ENCODE measurements around the gene KLF6.
"Not testable (repeated sequence)": the region's sequence is repeated elsewhere in the genome, so short reads cannot be mapped to it uniquely, and the experiment has no call there.

KLF6 gene

GRCh38 chr10:3755440-3756359 lies 29.3 kb downstream of the KLF6 start:
- DNase-seq, result peak in 2 of 3 donors; percentile 38 to 46

DNA sequence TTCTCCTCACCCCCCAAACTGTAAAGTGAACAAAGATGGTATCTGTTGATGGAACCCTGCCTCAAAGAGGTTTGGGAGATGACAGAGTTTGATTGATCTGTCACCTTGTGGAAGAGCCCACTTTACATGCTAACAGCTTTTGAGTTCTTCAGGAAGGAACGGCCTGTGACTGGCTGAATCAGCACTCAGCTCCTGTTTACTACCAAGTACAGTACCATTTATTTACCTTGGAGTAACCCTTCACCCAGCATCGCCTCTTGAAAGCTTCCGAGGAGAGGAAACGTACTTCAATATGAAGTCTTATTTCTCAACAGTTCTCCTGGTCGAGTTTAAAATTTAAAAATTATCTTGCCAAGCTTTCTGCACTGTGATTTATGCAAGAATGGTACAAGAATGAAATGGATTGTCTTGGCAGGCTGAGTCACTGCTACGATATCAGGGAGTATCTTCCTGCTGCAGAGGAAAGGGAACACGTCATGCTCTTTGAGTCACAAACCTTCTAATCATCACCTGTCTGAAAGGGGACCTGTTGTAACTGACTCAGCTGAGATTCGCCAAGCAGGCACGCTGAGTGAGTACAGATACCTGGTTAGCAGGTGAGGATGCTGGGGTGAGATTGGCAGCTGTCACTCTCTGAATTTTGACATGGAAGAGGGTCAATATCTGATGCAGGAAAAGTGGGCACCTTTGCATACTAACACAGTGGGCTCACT lies 30.1 kb downstream of the KLF6 start:
- DNase-seq, result peak; percentile 58 to 74 (median 64)

DNA sequence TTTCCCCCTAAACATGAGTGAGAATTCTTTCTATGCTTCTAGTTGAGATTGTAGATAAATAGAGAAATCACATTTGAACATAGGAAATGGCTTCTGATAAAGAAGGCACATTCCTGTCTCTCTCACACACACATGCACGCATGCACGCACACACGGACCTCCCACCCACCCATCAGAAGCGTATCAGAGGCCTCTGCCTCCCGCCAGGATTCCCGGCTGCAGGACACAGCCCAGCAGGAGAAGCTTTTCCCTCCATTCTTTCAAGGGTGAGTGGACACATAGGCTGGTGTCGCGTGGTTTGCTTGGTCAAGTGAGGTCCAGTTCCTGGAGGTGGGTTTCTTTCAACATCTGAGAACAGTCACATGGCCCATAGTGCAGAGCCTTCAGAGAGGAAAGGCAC lies 34.2 kb downstream of the KLF6 start:
- no peak for DNase-seq

GRCh38 chr10:3750006-3750816 lies 34.8 kb downstream of the KLF6 start:
- peak; percentile 64 to 73 (median 68) for DNase-seq

- peak; percentile 87 to 93 (median 92) for DNase-seq
These were observed 35.4 kb downstream of the KLF6 start for GRCh38 chr10:3749600-3749999.

DNA sequence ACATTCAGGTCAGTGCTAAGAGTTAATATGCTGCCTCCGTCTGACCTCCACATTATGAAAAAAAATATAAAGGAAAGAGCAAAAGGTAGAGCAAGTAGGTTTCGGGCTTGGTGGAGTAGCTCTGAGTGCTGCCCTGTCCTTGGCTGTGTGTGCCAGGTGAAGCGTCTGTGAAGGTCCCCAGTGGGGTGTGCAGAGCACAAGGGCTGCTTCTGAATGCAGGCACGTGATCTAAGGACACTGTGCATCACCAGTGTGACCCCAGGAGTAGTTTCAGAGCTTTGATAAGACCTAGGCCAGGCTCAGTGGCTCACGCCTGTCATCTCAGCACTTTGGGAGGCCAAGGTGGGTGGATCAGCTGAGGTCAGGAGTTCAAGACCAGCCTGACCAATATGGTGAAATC lies 36.0 kb downstream of the KLF6 start:
- no peak for DNase-seq

DNA sequence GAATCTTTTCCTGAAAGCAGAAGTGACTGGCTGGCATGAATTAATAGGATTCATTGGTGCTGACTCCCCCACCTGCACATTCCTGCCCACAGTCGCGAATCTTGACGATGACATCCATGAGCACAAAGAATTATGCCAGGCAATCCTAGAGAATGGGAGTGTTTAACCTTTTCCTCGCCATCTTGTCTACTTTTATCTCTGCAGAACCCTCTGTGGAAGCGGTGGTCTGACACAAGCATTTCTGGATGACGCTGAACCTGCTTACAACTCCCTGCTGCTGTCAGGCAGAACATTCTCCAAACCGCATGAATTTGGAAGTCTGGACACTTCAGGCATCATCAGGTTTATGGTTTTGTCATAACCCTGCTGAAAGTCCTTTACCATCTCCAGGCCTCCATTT lies 36.5 kb downstream of the KLF6 start:
- peak in 1 of 3 donors; percentile 48 for DNase-seq

DNA sequence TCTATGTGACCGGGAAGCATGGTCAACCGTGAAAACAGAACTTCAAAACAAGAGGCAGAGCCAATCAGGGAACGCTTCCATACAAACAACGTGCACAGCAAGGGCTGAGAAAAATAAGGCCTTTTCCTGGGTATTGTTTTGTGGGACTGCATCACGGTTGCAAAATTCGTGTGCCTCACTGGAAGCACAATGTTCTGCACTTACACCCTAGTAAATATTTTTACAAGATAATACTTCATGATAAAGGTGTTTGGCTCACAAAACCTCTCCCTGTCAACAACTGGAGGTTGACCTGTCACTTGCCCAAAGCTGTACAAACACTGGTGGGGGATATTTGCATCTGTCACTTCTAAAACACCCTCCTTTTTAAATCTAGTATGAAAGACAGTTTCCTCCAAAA lies 37.0 kb downstream of the KLF6 start:
- no peak for DNase-seq

DNA sequence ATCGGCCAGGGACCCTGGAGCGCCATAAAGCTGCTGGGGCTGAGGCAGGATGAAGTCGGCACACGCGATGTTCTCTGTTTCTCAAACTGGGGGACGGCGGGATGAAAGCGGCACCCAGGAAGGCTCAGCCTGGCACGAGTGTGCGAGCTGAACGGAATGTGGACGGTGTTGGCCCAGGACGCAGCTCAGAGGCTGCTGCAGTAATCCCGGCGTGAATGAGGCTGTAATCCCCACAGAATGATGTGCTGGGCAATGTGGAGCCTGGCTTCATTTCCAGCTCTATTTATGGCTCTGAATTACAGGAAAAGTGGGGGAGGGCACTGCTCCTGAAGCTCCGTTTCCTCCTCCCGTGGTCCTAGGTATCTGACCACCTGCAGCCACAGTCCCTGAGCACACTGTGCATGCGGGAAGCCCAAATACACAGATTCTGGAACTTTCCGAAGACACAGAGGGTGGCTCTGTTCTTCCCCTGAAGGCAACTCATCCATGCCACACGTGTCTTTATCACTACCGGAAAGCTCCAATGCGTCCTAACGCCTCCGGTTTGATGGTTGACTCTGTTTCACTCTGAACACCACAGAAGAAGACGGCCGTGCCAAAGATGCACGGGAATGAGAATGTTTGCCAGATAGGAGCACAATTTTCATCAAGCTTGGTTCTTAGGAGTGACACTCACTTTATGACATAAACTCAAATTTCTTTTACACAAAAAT lies 37.6 kb downstream of the KLF6 start:
- no peak for DNase-seq

DNA sequence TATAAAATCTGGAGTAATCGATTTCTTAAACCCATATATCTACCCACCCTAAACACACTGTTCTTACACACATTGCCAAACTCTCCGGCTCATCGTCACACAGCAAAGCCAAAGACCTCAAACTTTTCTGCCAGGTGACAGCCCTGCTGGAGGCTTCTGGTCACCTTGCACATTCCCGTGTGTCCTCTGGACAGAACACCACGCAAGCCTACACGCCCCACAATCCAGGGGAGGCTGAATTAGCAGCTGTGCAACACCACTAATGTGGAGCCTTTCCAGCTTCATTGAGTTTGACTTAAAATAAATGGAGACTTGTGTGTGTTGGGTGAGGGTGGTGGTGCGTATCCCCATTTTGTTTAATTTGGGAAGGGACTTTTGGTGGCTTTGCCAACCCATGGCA lies 38.4 kb downstream of the KLF6 start:
- DNase-seq, result no peak

DNA sequence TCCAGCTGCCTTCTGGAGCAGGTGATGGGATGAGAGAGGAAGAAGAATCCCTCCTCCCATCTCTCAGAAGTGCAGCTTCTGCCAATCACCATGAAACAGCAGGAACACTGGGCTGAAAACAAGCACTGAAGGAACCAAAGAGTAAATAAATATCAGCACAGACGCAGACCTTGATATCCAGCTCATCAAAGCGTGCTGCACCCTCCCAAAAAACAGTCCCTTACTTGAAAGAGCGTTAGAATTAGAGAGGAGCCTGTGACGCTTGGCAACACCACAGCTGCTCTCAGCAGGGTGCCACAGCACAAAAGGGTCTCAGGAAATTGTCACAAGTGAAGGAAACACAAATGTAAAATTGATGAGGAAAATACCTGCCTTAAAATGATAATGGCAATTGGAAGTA lies 39.5 kb downstream of the KLF6 start:
- DNase-seq, result no peak

GRCh38 chr10:3741688-3742461 lies 43.1 kb downstream of the KLF6 start:
- no peak for DNase-seq

DNA sequence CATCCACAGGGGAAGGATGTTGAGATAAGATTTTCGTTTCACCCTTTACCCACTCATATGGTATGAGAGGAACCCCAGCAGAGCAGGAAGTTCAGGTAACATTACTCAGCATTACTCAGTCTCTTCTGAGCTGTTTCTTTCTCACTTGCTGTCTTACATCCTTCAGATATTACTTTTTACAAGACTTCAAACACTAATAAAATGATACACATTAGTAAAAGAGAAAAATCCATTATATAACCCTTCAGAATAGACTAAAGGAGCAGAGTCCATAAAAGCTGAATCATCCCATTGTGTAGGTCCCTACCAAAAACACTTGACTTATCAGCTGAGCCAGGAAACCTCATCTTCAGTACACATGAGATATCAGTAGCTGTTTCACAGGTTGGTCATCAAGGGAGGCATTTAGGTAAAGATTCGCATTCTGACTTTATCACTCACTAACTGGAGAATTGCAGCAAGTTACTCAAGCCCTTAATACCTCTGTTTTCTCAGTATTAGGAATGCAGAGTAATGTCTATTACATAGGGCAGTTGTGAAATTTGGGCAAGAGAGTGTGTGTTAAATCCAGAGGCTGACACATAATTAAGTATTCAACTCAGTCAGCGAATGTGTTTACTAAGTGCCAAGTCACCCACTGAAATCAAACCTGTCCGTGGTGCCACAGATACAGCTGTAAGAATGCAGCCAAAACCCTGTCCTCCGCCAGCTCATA lies 44.7 kb downstream of the KLF6 start:
- peak; percentile 64 to 87 (median 85) for DNase-seq

DNA sequence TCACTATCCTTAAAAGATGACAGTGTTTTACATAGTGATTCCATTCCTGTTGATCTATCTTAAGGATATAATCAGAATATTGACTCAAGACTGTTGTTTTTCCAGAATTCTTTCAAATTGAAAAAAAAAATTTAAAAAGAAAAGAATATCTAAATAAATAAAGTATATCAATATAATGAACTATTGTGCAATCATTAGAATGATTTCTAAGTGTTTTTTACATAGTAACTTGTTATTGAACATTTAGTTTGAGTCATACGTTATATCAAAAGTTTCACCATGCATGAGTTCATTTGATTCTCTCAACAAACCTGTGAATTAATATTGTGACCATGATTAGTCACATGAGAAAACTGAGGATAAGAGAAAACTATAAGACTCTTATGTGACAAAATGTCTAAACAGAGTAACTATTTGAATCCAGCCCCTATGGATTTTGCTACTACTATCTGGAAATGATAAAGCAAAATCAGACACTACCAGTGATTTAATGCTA lies 46.1 kb downstream of the KLF6 start:
- DNase-seq, result no peak

DNA sequence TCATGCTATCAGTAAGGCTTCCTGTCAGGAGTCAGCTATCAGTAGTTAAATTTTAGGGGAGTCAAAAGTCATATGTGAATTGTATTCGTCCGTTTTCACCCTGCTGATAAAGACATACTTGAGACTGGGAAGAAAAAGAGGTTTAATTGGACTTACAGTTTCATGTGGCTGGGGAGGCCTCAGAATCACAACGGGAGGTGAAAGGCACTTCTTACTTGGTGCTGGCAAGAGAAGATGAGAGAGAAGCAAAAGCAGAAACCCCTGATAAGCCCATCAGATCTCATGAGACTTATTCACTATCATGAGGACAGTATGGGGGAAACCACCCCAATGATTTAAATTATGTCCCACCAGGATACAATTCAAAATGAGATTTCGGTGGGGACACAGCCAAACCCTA lies 47.1 kb downstream of the KLF6 start:
- no peak for DNase-seq

- DNase-seq, result no peak
These were observed 49.8 kb downstream of the KLF6 start for GRCh38 chr10:3735175-3735574.

GRCh38 chr10:3734111-3734510 lies 50.9 kb downstream of the KLF6 start:
- no peak for DNase-seq

- not testable (repeated sequence) for DNase-seq
These were observed 52.8 kb downstream of the KLF6 start for GRCh38 chr10:3732183-3732582.

DNA sequence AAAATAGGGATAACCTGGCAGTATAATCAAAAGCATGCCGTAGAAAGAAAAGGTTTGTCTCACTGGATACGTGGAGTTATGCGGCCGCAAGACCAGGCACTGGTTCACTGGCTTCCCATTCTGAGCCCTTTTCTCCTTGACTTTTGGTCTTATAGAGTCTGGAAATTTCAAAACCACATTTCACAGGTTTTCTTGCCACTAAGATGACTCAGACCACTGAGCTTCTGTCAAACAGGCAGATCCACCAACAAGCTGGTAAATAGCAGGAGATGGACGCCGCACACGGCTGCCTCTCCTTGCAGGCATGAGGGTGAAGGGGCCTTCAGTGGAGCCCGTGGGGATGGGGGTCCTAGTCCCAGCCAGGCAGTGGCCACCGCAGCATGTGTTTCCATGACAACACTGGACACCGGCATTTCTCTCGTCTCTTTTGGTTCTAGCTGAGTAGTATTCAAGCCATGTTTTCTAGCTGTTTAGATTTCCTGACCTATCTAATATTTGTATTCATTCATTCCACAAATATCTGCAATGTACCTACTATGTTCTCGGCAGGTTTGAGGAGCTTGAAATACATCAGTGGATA lies 55.5 kb downstream of the KLF6 start:
- DNase-seq, result peak; percentile 58 to 78 (median 76)

DNA sequence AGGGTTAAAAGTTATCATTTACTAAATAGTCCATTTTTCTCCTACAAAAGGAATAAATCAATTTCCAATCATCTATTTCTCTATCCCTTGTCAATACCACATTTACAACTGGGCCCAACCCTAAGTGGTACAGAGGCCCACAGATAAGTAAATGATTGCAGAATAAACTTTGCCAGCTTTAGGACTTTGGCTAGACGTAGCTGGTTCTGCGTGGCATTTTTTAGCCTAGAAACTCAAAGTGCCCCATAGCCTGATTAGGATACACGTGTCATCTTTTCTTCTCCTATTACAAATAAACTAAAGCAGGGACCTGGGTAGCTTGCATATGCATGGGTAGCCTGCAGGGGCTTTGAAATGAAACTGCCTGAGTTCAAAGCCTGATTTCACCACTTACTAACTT lies 56.4 kb downstream of the KLF6 start:
- DNase-seq, result no peak

Measured in suppressor macrophage treated with lipopolysaccharide for 1 hour (primary cell).